Keratinocyte (primary cell): Measurements from ENCODE around the gene RBFOX1. TPM values are rescaled to one million over a fixed set of nuclear protein-coding genes. Genes with fewer than 3 reads are reported as not detected.

Experiments
- DNase-seq: peaks from one replicate; pipeline ENCODE4 v3.0.0-alpha.2; 2011; ENCODE audit warnings: low read depth, missing footprints, low spot score
- FAIRE-seq: peaks from 2 replicates; lab custom pipeline; 2011; peaks lifted over from hg19 to GRCh38; lab: Jason Lieb, UNC
- H2AFZ ChIP-seq: 2 replicates; pipeline ENCODE4 v1.6.0; 2012; ENCODE audit warnings: low read length, control low read depth, inconsistent platforms; ENCODE audit not compliant: control insufficient read depth
- H3K27ac ChIP-seq: 2 replicates; pipeline ENCODE4 v1.5.1; 2011; ENCODE audit warnings: low read length; ENCODE audit not compliant: control insufficient read depth, insufficient read depth
- H3K27me3 ChIP-seq: 3 replicates; pipeline ENCODE4 v1.6.0; 2011; ENCODE audit warnings: low read length; ENCODE audit not compliant: control insufficient read depth, insufficient read depth; ENCODE audit errors: extremely low read depth
- H3K36me3 ChIP-seq, 2 experiments: 2 replicates in 1 of 2; 3 replicates in 1 of 2; pipeline ENCODE4 v1.5.1; 2011; ENCODE audit warnings: low read length in 2 of 2, mild to moderate bottlenecking in 1 of 2; ENCODE audit not compliant: control insufficient read depth in 2 of 2, insufficient read depth in 2 of 2; ENCODE audit errors: extremely low read depth in 1 of 2
- H3K4me1 ChIP-seq: 3 replicates; pipeline ENCODE4 v1.5.1; 2011; ENCODE audit warnings: low read length; ENCODE audit not compliant: control insufficient read depth, insufficient read depth; ENCODE audit errors: extremely low read depth
- H3K4me2 ChIP-seq: 3 replicates; pipeline ENCODE4 v1.6.0; 2011; ENCODE audit warnings: low read depth, low read length; ENCODE audit not compliant: control insufficient read depth, insufficient read depth; ENCODE audit errors: extremely low read depth
- H3K4me3 ChIP-seq, 3 experiments: fragments of 200-600 bp in 1 of 3; sonication (generic) in 1 of 3; 2 replicates in 2 of 3; 3 replicates in 1 of 3; pipeline ENCODE4 v1.5.1; 2011 to 2016; ENCODE audit warnings: low read length in 3 of 3, mild to moderate bottlenecking in 3 of 3, control low read depth in 2 of 3, inconsistent platforms in 1 of 3, low read depth in 1 of 3, mixed read lengths in 1 of 3, mixed run types in 1 of 3, moderate library complexity in 1 of 3; ENCODE audit not compliant: control insufficient read depth in 2 of 3, insufficient read depth in 2 of 3; ENCODE audit errors: extremely low read depth in 1 of 3
- H3K79me2 ChIP-seq: 2 replicates; pipeline ENCODE4 v1.6.0; 2012; ENCODE audit warnings: low read length; ENCODE audit not compliant: control insufficient read depth, insufficient read depth
- H3K9ac ChIP-seq: 3 replicates; pipeline ENCODE4 v1.6.0; 2011; ENCODE audit warnings: low read length; ENCODE audit not compliant: control insufficient read depth, insufficient read depth; ENCODE audit errors: extremely low read depth
- H3K9me1 ChIP-seq: 3 replicates; pipeline ENCODE4 v1.6.0; 2011; ENCODE audit warnings: low read length; ENCODE audit not compliant: control insufficient read depth, insufficient read depth; ENCODE audit errors: extremely low read depth
- H3K9me3 ChIP-seq: 2 replicates; pipeline ENCODE4 v1.5.1; 2012; ENCODE audit warnings: low read depth, low read length; ENCODE audit not compliant: control insufficient read depth
- H4K20me1 ChIP-seq: 3 replicates; pipeline ENCODE4 v1.6.0; 2011; ENCODE audit warnings: low read length; ENCODE audit not compliant: control insufficient read depth, insufficient read depth; ENCODE audit errors: extremely low read depth
- EZH2 ChIP-seq: IDR thresholded peaks from one replicate; pipeline ENCODE4 v1.6.1; 2012; ENCODE audit warnings: inconsistent platforms, mild to moderate bottlenecking, low read length, moderate library complexity
- dilution Hi-C: fragments of 300-500 bp; cut with MboI; formaldehyde crosslinking; loops from one replicate; pipeline ENCODE4 v1.7.0; 2020; ENCODE audit warnings: low sequenced_read_pairs; ENCODE audit not compliant: extremely low pct_ligation_motif_present
- polyA plus RNA-seq, 5 experiments: library from polyadenylated mRNA; depleted of rRNA in 3 of 5; stranded (reverse) in 3 of 5; stranded (forward) in 1 of 5; unstranded in 1 of 5; fragments of >200 nt; gene quantifications; 1 replicate in 1 of 5; 2 replicates in 3 of 5; 3 replicates in 1 of 5; pipeline versions ENCODE4 v1.2.1 to v1.2.3, GENCODE V29; 2011 to 2012; ENCODE audit warnings: missing spikeins in 2 of 5, low read depth in 1 of 5, low replicate concordance in 1 of 5
- TF ChIP-seq, protein P1 (sequence below), 3 experiments: IDR thresholded peaks in 1 of 3; conservative IDR thresholded peaks in 1 of 3; optimal IDR thresholded peaks in 1 of 3; 2 replicates in 2 of 3; 3 replicates in 1 of 3; pipeline versions ENCODE3 to v1.5.1; 2011; ENCODE audit warnings: low read length in 3 of 3, mild to moderate bottlenecking in 3 of 3, moderate library complexity in 2 of 3, control low read depth in 1 of 3, inconsistent platforms in 1 of 3; ENCODE audit not compliant: insufficient read depth in 2 of 3; ENCODE audit errors: extremely low read depth in 1 of 3

RBFOX1 gene
- polyA plus RNA-seq, 1 donor (not counting 4 experiments of a cell fraction or from before 2014, with no cell fraction given) = not detected

- Histone ChIP-seq H2AFZ (no peak overlapping the region), H3K4me3 (no peak overlapping the region)
- dilution Hi-C loops = no loop called here
These were observed 13.1 kb upstream of the RBFOX1 start for GRCh38 chr16:7319514-7319913.

DNA sequence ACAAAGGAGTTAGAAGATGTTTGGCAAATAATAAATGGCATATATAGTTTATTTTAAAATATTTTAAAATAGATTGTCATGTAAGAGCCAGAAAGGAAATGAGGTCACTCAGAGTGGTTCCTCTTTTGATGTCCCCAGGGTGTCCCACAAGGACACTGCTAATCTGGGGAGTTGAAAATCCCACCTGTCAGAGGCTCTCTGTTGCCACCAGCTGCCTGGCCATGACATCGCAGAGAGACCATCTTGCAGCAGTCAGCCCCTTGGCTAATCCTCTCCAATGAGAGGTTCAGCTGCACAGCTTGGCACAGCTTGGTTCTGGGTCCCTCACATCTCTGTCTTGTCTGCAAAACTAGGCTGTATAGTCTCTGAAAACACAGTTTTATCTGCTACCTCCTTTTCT, 11.0 kb upstream of the RBFOX1 start:
- TF ChIP-seq, protein P1, sequence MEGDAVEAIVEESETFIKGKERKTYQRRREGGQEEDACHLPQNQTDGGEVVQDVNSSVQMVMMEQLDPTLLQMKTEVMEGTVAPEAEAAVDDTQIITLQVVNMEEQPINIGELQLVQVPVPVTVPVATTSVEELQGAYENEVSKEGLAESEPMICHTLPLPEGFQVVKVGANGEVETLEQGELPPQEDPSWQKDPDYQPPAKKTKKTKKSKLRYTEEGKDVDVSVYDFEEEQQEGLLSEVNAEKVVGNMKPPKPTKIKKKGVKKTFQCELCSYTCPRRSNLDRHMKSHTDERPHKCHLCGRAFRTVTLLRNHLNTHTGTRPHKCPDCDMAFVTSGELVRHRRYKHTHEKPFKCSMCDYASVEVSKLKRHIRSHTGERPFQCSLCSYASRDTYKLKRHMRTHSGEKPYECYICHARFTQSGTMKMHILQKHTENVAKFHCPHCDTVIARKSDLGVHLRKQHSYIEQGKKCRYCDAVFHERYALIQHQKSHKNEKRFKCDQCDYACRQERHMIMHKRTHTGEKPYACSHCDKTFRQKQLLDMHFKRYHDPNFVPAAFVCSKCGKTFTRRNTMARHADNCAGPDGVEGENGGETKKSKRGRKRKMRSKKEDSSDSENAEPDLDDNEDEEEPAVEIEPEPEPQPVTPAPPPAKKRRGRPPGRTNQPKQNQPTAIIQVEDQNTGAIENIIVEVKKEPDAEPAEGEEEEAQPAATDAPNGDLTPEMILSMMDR (optimal IDR thresholded peaks at IDR 0.05 in 1 of 3, IDR thresholded peaks at IDR 0.05 in 1 of 3, conservative IDR thresholded peaks at IDR 0.05 in 1 of 3; ENCODE audit: extremely low read depth in 1 of 3, insufficient read depth in 2 of 3, low read length in 3 of 3) = no peak
- TF ChIP-seq EZH2 = no peak
- no peaks in the 10 kb centered on the region for H3K9me1 ChIP-seq
- no peaks in the 10 kb centered on the region for H4K20me1 ChIP-seq
- DNase-seq = no peak
- H2AFZ ChIP-seq = no peak overlapping the region
- no peak for FAIRE-seq
- H3K27ac ChIP-seq = no peak overlapping the region
- no peaks in the 10 kb centered on the region for H3K27me3 ChIP-seq
- no peak overlapping the region for H3K4me2 ChIP-seq
- dilution Hi-C loops = no loop called here
- H3K9me3 ChIP-seq = peaks cover 11% of the 10 kb centered on the region
- no peaks in the 10 kb centered on the region for H3K79me2 ChIP-seq
- no peak overlapping the region for H3K4me3 ChIP-seq
- H3K36me3 ChIP-seq = no peaks in the 10 kb centered on the region
- no peaks in the 10 kb centered on the region for H3K4me1 ChIP-seq
- no peak overlapping the region for H3K9ac ChIP-seq

More at GRCh38 chr16:7319514-7319913, 13.1 kb upstream of the RBFOX1 start:
- Histone ChIP-seq H3K79me2 (no peaks in the 10 kb centered on the region), H3K9me3 (peaks cover 5% of the 10 kb centered on the region), H3K27me3 (no peaks in the 10 kb centered on the region), H3K36me3 (no peaks in the 10 kb centered on the region), H4K20me1 (no peaks in the 10 kb centered on the region), H3K4me2 (no peak overlapping the region), H3K4me1 (no peaks in the 10 kb centered on the region), H3K9me1 (no peaks in the 10 kb centered on the region), H3K9ac (no peak overlapping the region), H3K27ac (no peak overlapping the region)
- TF ChIP-seq EZH2 = no peak
- TF ChIP-seq, protein P1 (optimal IDR thresholded peaks at IDR 0.05 in 1 of 3, IDR thresholded peaks at IDR 0.05 in 1 of 3, conservative IDR thresholded peaks at IDR 0.05 in 1 of 3; ENCODE audit: extremely low read depth in 1 of 3, insufficient read depth in 2 of 3, low read length in 3 of 3) = no peak
- FAIRE-seq (no peak), DNase-seq (no peak)
